Mesenteric fat pad (tissue), 1 donor: ENCODE data around the gene TMEM202. TPM values are rescaled to one million over a fixed set of nuclear protein-coding genes. Genes with fewer than 3 reads are reported as not detected.
A peak's percentile ranks its signal among the peaks of the same experiment; 100 is the strongest.
"Not testable (repeated sequence)": the region's sequence is repeated elsewhere in the genome, so short reads cannot be mapped to it uniquely, and the experiment has no call there.

Experiments
- DNase-seq: peaks from one replicate; pipeline ENCODE4 v3.0.0-alpha.2; 2020; ENCODE audit warnings: low spot score
- long read RNA-seq: library from polyadenylated mRNA; unstranded; transcript quantifications from one replicate; pipeline ENCODE4 v2.0.0, GENCODE V29; 2020
- total RNA-seq: library from RNA; stranded (reverse); fragmentation: NEBNext Ultra II Directional; extraction: Animal tissue kit (Norgen Biotek cat#: 25700); gene quantifications from one replicate; pipeline ENCODE4 v1.2.1, GENCODE V29; 2021
- donor health status: DM: yes; HTN: yes; CAD: no.

The TMEM202 gene
- not detected for total RNA-seq
- long read RNA-seq = 0 reads

GRCh38 chr15:72397796-72398588, at the start of gene TMEM202:
TMEM202 (plus strand) TSS chr15:72398305; CDS start chr15:72398327, 22 bp downstream.
- no peak for DNase-seq

DNA sequence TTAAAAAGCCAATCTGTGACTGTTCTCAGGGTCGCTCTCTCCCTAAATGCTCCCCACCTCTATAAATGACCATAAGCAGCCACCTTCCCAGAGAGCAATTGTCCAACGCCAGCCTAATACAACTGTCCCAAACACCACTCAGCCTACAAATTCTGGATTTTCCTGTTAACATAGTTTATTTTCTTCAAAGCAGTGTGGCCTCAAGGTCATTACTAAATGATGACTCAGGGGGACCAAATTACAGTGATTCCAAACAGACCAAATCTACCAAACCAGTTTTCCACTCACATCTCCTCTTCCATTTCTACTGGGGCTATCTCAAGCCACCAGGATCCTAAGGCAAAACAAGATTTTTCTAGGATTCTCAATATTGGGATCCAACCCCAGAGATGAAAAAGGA, 44.8 kb upstream of the TMEM202 start:
- DNase-seq = no peak

DNA sequence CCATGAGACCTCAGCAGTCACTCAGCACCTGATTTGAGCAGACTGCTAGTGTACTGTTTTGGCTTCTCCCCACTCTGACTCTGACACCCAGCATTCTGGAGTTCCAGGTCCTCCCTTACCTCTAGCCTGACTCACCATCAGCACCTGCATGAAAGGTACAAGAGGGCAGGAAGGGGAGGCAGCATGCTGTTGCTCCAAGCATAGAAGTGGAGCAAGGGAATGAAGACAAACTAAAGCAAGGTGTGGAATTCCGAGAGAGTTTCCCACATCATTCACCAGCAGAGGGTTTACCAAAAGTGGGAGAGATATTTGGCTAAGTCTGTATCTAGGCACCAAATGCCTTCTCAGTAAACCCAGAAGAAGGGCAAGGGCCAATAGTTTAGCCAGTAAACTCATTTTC, 43.6 kb upstream of the TMEM202 start:
- DNase-seq = no peak

DNA sequence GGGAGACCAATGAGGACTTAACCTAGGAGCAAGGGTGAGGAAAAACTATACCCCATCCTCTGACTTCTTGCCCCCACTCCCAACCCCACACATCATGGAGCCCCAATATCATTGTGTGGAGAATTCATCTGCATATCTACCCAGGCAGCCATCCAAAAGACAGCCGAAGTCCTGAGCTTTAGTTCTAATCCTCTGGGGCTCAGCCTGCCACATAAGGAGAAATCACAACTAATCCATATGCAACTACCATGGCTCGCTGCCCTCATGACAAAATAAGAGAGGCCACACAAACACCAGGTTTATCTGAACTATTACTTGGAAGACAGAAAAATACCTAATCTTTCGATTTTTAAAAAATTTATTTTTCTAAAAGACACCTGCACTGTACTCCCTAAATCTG, 40.0 kb upstream of the TMEM202 start:
- DNase-seq = no peak

DNA sequence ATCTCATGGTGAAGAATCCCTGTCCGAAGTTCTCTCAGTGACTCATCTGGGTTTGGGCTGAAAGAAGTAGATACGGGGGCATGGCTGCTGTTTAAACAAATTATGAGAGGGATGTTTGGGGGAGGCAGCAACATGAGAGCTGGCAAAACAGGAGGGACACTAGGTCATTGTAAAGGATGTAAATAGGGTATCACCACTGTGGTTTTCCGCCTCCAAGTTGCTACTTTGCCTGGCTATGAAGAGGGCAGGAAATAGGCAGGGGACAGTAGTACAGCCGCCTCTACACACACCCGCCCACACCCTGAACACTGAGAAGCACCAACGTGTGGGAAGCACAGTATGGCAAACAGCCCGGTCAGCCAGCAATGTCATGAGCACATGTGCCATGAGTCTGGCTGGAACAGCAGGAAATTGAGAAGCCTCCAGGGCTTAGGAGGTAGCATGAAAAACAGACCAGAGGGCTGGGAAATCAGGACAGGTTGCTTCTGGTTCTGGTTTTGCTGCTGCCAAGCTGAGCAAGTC, 39.4 kb upstream of the TMEM202 start:
- DNase-seq = no peak

DNA sequence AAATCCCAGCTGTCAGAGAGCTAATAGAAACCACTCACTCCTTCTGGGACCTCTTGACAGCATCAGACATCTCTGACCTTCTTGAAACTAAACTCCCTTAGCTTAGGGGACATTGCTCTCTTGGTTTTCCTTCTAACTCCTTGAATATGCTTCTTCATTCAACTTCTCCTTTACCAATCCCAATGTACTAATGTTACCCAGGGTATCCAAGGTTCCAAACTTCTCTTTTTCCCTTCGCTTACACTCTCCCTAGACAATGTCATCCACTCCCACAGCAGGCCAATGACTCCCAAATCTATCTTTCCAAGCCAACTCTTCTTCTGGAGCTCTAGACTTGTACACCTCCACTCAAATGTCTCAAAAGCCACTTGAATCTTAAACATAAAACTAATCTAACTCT, 36.9 kb upstream of the TMEM202 start:
- DNase-seq = no peak

GRCh38 chr15:72365844-72366243, 32.3 kb upstream of the TMEM202 start:
- DNase-seq = no peak

DNA sequence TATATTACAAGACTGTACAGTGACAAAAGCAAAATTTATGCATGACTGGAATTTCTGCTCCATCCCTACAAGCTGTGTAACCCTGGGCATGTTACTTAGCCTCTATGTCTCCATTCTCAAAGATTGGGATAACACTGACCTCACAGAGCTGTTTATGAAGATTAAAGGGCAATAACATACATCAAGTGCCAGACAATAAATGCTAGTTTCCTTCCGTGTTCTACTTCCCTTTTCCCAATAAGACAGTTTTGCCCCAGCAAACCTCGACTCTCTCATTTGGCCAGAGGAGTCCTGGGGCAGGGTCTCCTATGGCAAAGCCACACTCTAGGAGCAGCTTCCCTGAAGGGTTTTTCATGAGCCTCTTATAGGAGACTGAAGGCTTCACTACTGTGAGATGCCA, 29.8 kb upstream of the TMEM202 start:
- no peak for DNase-seq

- no peak for DNase-seq
Measured at GRCh38 chr15:72368899-72369298, 29.2 kb upstream of the TMEM202 start.

GRCh38 chr15:72369964-72370363, 28.1 kb upstream of the TMEM202 start:
- DNase-seq = no peak

GRCh38 chr15:72372361-72372760, 25.7 kb upstream of the TMEM202 start:
- no peak for DNase-seq

- DNase-seq = peak; percentile 90
Measured at GRCh38 chr15:72375501-72375845, 22.6 kb upstream of the TMEM202 start.

DNA sequence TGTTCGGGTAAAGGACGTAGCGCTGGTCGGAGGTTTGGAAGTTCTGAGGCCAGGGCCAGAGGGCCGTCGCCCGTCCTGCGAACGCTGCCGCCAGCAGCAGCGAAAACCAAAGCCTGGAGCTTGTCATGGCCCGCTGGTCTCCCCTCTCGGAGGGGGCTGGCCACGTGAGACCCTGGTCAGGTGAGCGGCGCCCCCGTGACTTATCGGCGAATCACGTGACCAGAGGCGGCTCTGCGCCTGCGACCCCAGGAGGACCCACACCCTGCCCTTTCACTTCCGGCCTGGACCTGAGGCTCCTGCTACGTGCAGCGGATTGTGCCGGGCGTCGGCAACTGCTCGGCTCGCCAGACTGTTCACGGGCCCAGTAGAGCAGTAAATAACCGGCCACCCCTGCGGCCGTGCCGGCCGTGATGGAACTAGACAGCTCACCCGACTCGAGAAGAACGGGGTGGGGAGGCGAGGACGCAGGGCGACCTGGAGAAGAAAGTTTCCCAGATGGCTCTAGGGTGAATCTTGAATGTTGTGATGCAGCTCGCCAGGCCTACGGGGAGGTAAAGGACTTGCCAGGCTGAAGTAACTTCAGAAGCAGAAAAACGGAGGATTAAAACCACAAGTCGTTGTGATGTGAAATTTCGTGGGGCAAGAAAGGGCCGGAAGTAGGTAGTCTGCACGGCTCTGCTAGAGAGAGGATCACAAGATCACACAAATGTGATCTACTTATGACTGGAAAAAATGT, 22.1 kb upstream of the TMEM202 start, which contains the start of gene HEXA:
TSS of gene HEXA (minus strand) at position 169 of the 736 bp plus-strand sequence. CDS start at position 127, 42 bp downstream.
- DNase-seq = peak; percentile 100

- no peak for DNase-seq
Measured at GRCh38 chr15:72377331-72377730, 20.8 kb upstream of the TMEM202 start.

GRCh38 chr15:72379106-72379505, 19.0 kb upstream of the TMEM202 start:
- not testable (repeated sequence) for DNase-seq

DNA sequence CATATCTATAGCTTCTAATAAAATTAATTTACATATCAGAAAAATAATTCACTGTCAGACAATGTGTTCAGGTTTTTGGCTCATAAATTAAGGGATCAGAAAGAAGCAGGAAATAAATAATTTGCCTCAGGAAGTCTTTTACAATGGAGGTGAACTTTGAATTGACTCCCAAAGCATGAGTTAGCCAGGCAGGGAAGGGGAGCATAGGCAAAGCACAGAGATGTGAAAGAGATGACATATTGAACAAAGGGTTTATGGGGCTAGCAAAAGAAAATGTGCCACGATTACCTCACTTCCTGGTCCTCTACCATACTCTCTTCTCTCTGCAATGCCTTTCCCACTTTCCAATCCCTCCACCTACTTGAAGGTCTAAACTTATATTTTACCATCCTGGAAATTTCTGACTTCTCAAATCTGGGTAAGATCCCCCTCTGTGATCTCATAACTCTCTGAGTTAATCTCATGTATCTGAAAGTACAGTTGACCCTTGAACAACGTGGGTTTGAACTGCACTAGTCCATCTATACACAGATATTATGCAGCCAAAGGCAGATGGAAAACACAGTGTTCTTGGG, 18.2 kb upstream of the TMEM202 start:
- no peak for DNase-seq

- no peak for DNase-seq
Measured at GRCh38 chr15:72380743-72381142, 17.4 kb upstream of the TMEM202 start.

- no peak for DNase-seq
Measured at GRCh38 chr15:72382146-72382545, 16.0 kb upstream of the TMEM202 start.

DNA sequence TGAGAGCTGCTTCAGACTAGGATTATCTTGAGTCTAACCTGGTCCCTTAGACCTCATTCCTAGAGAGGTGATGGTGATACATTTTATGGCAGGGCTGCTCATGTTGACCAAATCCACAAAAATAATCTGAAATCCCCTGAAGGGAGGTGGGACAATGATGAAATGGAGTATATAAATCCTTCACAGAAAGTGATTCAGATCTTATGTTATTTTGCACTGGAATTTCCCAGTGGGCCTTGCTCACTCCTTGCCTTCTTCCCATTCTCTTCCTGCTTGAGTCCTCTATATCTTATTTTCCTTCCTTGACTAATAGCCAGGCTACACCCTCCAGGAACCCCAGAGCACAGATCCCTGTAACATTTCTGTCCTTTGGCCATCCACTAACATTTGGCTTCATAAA, 10.4 kb upstream of the TMEM202 start:
- no peak for DNase-seq

DNA sequence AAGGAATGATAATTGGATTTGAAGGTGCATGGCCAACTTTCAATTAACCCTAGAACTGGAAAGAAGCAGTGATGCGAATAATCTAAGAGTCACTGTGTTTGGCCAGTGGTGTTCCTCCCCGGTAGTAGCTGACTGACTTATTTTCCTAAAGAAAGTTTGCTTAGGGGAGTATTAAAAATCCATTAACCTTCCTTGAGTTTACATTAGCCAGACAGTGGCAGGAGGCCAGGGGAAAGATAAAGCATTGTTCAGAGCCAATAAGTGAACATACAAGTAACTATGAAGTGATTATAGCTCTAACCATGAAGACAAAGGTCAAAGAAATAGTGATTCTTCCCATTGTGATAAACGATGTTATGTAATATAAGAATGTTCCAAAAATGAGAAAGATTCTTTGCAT, 8.9 kb upstream of the TMEM202 start:
- DNase-seq = no peak

DNA sequence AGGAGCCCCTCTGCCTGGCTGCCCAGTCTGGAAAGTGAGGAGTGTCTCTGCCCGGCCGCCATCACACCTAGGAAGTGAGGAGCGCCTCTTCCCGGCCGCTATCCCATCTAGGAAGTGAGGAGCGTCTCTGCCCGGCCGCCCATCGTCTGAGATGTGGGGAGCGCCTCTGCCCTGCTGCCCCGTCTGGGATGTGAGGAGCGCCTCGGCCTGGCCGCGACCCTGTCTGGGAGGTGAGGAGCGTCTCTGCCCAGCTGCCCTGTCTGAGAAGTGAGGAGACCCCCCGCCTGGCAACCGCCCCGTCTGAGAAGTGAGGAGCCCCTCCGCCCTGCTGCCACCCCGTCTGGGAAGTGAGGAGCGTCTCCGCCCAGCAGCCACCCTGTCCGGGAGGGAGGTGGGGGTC, 1.8 kb upstream of the TMEM202 start:
- DNase-seq = not testable (repeated sequence)

DNA sequence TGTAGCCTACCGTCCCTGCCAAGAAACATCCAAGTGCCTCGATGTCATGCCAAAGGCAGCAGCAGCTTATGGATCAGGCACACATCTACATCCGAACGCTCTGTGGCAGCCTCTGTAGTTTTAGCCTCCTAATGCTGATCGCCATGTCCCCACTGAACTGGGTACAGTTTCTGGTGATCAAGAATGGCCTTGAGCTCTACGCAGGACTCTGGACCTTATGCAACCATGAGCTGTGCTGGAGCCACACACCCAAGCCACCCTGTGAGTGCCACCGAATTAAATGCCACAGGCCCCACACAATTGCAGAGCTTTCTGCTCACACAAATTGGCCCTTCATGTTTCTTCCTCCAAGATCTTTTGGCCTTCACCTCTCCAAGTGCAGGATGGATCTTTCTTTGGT, 543 bp downstream of the TMEM202 start:
- DNase-seq = no peak
